Measurements from ENCODE around the gene TMEM147. TPM values are rescaled to one million over a fixed set of nuclear protein-coding genes. Genes with fewer than 3 reads are reported as not detected.

Gene TMEM147
- total RNA-seq, 1 donor from 2014 or later, result 69.3 TPM

DNA sequence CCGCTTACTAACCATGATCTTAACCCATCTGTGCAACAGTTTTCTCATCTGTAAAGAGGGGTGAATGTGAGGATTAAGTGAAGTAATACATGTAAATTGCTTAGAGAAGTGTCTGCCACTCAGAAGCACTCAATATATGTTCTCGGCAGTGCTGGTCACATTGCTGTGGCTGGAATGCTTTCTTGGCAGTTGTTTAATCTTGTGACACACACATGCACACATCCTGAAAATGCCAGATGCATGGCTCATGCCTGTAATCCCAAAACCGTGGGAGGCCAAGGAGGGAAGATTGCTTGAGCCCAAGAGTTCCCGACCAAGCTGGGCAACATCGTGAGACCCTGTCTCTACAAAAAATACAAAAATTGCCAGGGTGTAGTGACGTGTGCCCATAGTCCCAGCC, 27.1 kb upstream of the TMEM147 start:
- Histone ChIP-seq H3K9me3 (ENCODE audit: insufficient read depth, low read depth, low read length) (no peaks in the 10 kb centered on the region), H3K4me1 (ENCODE audit: insufficient read depth, low read length) (peaks cover 10% of the 10 kb centered on the region), H4K20me1 (ENCODE audit: insufficient read depth, low read length) (no peaks in the 10 kb centered on the region), H3K79me2 (ENCODE audit: insufficient read depth, low read length) (no peaks in the 10 kb centered on the region), H3K9ac (ENCODE audit: low read length) (peak overlapping the region; percentile 50), H3K4me2 (ENCODE audit: low read length) (peak overlapping the region; percentile 72), H2AFZ (ENCODE audit: low read depth, low read length) (peak overlapping the region; percentile 23), H3K36me3 (ENCODE audit: insufficient read depth, low read length) (no peaks in the 10 kb centered on the region), H3K27ac (ENCODE audit: low read depth, low read length) (peak overlapping the region; percentile 46), H3K4me3 (ENCODE audit: insufficient read depth, low read depth, low read length) (no peak overlapping the region), H3K27me3 (ENCODE audit: insufficient read depth, low read length) (peaks cover 3% of the 10 kb centered on the region)
- no peaks in the 10 kb centered on the region for H3K36me3 Mint-ChIP-seq (ENCODE audit: low read depth, unreplicated experiment)
- H3K4me1 Mint-ChIP-seq (ENCODE audit: low read depth, unreplicated experiment), result peaks cover 8% of the 10 kb centered on the region
- TF ChIP-seq EZH2 (IDR thresholded peaks at IDR 0.05; ENCODE audit: insufficient read depth, low read length), result no peak
- TF ChIP-seq, protein P1, sequence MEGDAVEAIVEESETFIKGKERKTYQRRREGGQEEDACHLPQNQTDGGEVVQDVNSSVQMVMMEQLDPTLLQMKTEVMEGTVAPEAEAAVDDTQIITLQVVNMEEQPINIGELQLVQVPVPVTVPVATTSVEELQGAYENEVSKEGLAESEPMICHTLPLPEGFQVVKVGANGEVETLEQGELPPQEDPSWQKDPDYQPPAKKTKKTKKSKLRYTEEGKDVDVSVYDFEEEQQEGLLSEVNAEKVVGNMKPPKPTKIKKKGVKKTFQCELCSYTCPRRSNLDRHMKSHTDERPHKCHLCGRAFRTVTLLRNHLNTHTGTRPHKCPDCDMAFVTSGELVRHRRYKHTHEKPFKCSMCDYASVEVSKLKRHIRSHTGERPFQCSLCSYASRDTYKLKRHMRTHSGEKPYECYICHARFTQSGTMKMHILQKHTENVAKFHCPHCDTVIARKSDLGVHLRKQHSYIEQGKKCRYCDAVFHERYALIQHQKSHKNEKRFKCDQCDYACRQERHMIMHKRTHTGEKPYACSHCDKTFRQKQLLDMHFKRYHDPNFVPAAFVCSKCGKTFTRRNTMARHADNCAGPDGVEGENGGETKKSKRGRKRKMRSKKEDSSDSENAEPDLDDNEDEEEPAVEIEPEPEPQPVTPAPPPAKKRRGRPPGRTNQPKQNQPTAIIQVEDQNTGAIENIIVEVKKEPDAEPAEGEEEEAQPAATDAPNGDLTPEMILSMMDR (IDR thresholded peaks at IDR 0.05; ENCODE audit: insufficient read depth, low read depth, low read length), result no peak
- H3K4me3 Mint-ChIP-seq (ENCODE audit: unreplicated experiment), result no peak overlapping the region
- no peaks in the 10 kb centered on the region for H3K9me3 Mint-ChIP-seq (ENCODE audit: unreplicated experiment)
- peaks cover 10% of the 10 kb centered on the region for H3K27me3 Mint-ChIP-seq (ENCODE audit: low read depth, unreplicated experiment)
- FAIRE-seq (peak; percentile 96), DNase-seq (ENCODE audit: low read depth) (peak; percentile 90)
- H3K27ac Mint-ChIP-seq (ENCODE audit: unreplicated experiment), result peak overlapping the region; percentile 83

DNA sequence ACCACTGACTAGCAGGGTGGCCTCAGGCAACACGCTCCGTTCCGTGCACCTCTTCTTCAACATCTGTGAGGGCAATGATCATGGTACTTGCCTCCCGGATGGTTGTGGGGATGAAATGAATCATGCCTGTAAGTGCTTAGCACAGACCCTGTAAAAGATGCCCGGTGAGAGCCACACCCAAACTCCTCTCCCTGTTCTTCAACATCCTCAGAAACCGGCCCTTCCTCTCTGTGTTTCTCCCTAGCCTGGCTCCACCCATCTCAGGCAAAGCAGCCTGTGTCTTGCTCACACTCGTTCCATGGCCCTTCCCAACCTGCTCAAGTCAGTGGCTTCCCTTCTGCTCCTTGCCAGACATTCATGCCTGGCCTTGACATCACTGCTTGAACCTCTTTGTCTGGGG, 26.1 kb upstream of the TMEM147 start:
- Histone ChIP-seq H3K4me1 (ENCODE audit: insufficient read depth, low read length) (peaks cover 10% of the 10 kb centered on the region), H3K27ac (ENCODE audit: low read depth, low read length) (no peak overlapping the region), H3K79me2 (ENCODE audit: insufficient read depth, low read length) (no peaks in the 10 kb centered on the region), H3K36me3 (ENCODE audit: insufficient read depth, low read length) (no peaks in the 10 kb centered on the region), H3K27me3 (ENCODE audit: insufficient read depth, low read length) (no peaks in the 10 kb centered on the region), H3K9ac (ENCODE audit: low read length) (no peak overlapping the region), H3K4me3 (ENCODE audit: insufficient read depth, low read depth, low read length) (no peak overlapping the region), H3K4me2 (ENCODE audit: low read length) (no peak overlapping the region), H3K9me3 (ENCODE audit: insufficient read depth, low read depth, low read length) (no peaks in the 10 kb centered on the region), H2AFZ (ENCODE audit: low read depth, low read length) (no peak overlapping the region), H4K20me1 (ENCODE audit: insufficient read depth, low read length) (no peaks in the 10 kb centered on the region)
- Mint-ChIP-seq H3K27me3 (ENCODE audit: low read depth, unreplicated experiment) (peaks cover 11% of the 10 kb centered on the region), H3K36me3 (ENCODE audit: low read depth, unreplicated experiment) (no peaks in the 10 kb centered on the region), H3K9me3 (ENCODE audit: unreplicated experiment) (no peaks in the 10 kb centered on the region), H3K4me1 (ENCODE audit: low read depth, unreplicated experiment) (peaks cover 8% of the 10 kb centered on the region), H3K4me3 (ENCODE audit: unreplicated experiment) (no peak overlapping the region), H3K27ac (ENCODE audit: unreplicated experiment) (no peak overlapping the region)
- no peak for DNase-seq (ENCODE audit: low read depth)
- FAIRE-seq, result no peak
- TF ChIP-seq, protein P1 (IDR thresholded peaks at IDR 0.05; ENCODE audit: insufficient read depth, low read depth, low read length), result no peak
- TF ChIP-seq EZH2 (IDR thresholded peaks at IDR 0.05; ENCODE audit: insufficient read depth, low read length), result no peak

DNA sequence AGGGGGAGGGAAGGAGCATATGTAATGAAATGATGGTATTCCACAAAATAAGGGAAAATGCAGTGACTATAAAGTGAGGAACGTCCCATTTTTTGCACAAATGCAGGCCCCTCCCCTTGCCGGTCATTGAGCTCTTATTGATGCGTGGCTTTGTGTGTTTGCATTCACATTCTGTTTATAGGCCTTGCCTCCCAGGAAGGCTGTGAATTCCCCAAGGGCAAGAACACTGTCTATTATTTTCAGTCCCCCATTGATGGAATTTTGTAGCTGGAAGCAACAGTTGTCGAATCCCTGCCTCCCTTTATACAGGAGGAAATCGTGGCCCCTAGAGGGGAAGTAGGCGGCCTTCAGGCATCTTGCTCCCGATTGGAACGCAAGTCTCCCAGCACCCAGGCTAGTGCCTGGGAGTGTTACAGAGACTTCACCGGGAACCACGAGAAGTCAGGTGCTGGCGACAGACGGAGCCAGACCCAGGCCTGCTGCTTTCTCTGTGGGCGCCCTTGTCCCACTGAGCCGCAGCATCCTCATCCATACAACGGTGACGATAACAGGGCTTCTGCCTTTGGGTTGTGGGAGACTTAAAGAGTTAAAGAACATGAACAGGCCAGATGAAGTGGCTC, 24.2 kb upstream of the TMEM147 start:
- no peak overlapping the region for H3K27ac ChIP-seq (ENCODE audit: low read depth, low read length)
- H3K9me3 ChIP-seq (ENCODE audit: insufficient read depth, low read depth, low read length), result no peaks in the 10 kb centered on the region
- no peak overlapping the region for H3K4me3 Mint-ChIP-seq (ENCODE audit: unreplicated experiment)
- H3K27ac Mint-ChIP-seq (ENCODE audit: unreplicated experiment), result no peak overlapping the region
- peaks cover 20% of the 10 kb centered on the region for H3K27me3 Mint-ChIP-seq (ENCODE audit: low read depth, unreplicated experiment)
- H3K79me2 ChIP-seq (ENCODE audit: insufficient read depth, low read length), result no peaks in the 10 kb centered on the region
- DNase-seq (ENCODE audit: low read depth) (no peak), FAIRE-seq (no peak)
- peaks cover 8% of the 10 kb centered on the region for H3K4me1 Mint-ChIP-seq (ENCODE audit: low read depth, unreplicated experiment)
- H3K9ac ChIP-seq (ENCODE audit: low read length), result no peak overlapping the region
- H4K20me1 ChIP-seq (ENCODE audit: insufficient read depth, low read length), result no peaks in the 10 kb centered on the region
- peaks cover 10% of the 10 kb centered on the region for H3K4me1 ChIP-seq (ENCODE audit: insufficient read depth, low read length)
- H3K4me3 ChIP-seq (ENCODE audit: insufficient read depth, low read depth, low read length), result no peak overlapping the region
- H3K4me2 ChIP-seq (ENCODE audit: low read length), result no peak overlapping the region
- H3K9me3 Mint-ChIP-seq (ENCODE audit: unreplicated experiment), result no peaks in the 10 kb centered on the region
- H2AFZ ChIP-seq (ENCODE audit: low read depth, low read length), result no peak overlapping the region
- H3K36me3 ChIP-seq (ENCODE audit: insufficient read depth, low read length), result no peaks in the 10 kb centered on the region
- peaks cover 2% of the 10 kb centered on the region for H3K27me3 ChIP-seq (ENCODE audit: insufficient read depth, low read length)
- H3K36me3 Mint-ChIP-seq (ENCODE audit: low read depth, unreplicated experiment), result no peaks in the 10 kb centered on the region
- no peak for TF ChIP-seq EZH2 (IDR thresholded peaks at IDR 0.05; ENCODE audit: insufficient read depth, low read length)
- TF ChIP-seq, protein P1 (IDR thresholded peaks at IDR 0.05; ENCODE audit: insufficient read depth, low read depth, low read length), result no peak
